HUES64 (cell line): ENCODE results near the gene MCL1.
"Not testable (repeated sequence)": the region's sequence is repeated elsewhere in the genome, so short reads cannot be mapped to it uniquely, and the experiment has no call there.

ENCODE experiments used
- H3K27ac ChIP-seq: 2 replicates; pipeline ENCODE4 v1.7.0; 2013; ENCODE audit warnings: low read depth, low read length, inconsistent platforms
- H3K27me3 ChIP-seq: 2 replicates; pipeline ENCODE4 v1.6.1; 2013; ENCODE audit warnings: mild to moderate bottlenecking, low read length; ENCODE audit not compliant: insufficient read depth
- H3K36me3 ChIP-seq: 2 replicates; pipeline ENCODE4 v1.6.1; 2013; ENCODE audit warnings: mild to moderate bottlenecking, low read length; ENCODE audit not compliant: insufficient read depth
- H3K4me1 ChIP-seq: 2 replicates; pipeline ENCODE4 v1.6.1; 2013; ENCODE audit warnings: mild to moderate bottlenecking, low read length, moderate library complexity; ENCODE audit not compliant: insufficient read depth
- H3K4me3 ChIP-seq: 2 replicates; pipeline ENCODE4 v1.5.1; 2013; ENCODE audit warnings: mild to moderate bottlenecking, low read length, moderate library complexity
- H3K9ac ChIP-seq: 2 replicates; pipeline ENCODE4 v1.6.1; 2013; ENCODE audit warnings: mild to moderate bottlenecking, low read depth, low read length
- H3K9me3 ChIP-seq: 2 replicates; pipeline ENCODE4 v1.6.1; 2013; ENCODE audit warnings: low read depth, low read length; ENCODE audit not compliant: insufficient read depth
- WGBS: fragments of 150-250, 120-280 bp; methylation state at CpG from one replicate; pipeline ENCODE4 v1.1.7; 2013; ENCODE audit warnings: missing lambda C conversion rate; 5-methylcytosine and 5-hydroxymethylcytosine counted together

The MCL1 gene

GRCh38 chr1:150567341-150567716, 12.1 kb downstream of the MCL1 start:
- H3K27me3 ChIP-seq: no peaks in the 10 kb centered on the region
- H3K4me3 ChIP-seq: peak overlapping the region; percentile 41
- peak overlapping the region; percentile 95 for H3K27ac ChIP-seq
- 41% methylated on average over 3 of the region's 3 CpGs for WGBS
- peaks cover 55% of the 10 kb centered on the region for H3K4me1 ChIP-seq
- H3K36me3 ChIP-seq: peaks cover 16% of the 10 kb centered on the region
- H3K9me3 ChIP-seq: no peaks in the 10 kb centered on the region
- peak overlapping the region; percentile 75 for H3K9ac ChIP-seq

GRCh38 chr1:150566589-150567340, 12.6 kb downstream of the MCL1 start:
- Histone ChIP-seq H3K36me3 (peaks cover 10% of the 10 kb centered on the region), H3K4me1 (peaks cover 58% of the 10 kb centered on the region), H3K4me3 (no peak overlapping the region; the same call in 1 of the 2 replicates), H3K27me3 (no peaks in the 10 kb centered on the region), H3K27ac (peak overlapping the region; percentile 95), H3K9ac (peak overlapping the region; percentile 75), H3K9me3 (no peaks in the 10 kb centered on the region)
- WGBS: 94% methylated on average over 12 of the region's 12 CpGs

GRCh38 chr1:150565240-150565991, 14.0 kb downstream of the MCL1 start:
- H3K27me3 ChIP-seq, H3K36me3 ChIP-seq, H3K9me3 ChIP-seq, H3K27ac ChIP-seq, H3K4me3 ChIP-seq, H3K9ac ChIP-seq: not testable (repeated sequence)
- 95% methylated on average over 14 of the region's 14 CpGs for WGBS
- peaks cover 61% of the 10 kb centered on the region for H3K4me1 ChIP-seq

GRCh38 chr1:150564051-150564991, 15.1 kb downstream of the MCL1 start:
- WGBS: 89% methylated on average over 5 of the region's 5 CpGs
- no peak overlapping the region for H3K27ac ChIP-seq
- H3K9ac ChIP-seq: no peak overlapping the region

GRCh38 chr1:150563340-150564038, 15.9 kb downstream of the MCL1 start:
- H3K9me3 ChIP-seq: no peaks in the 10 kb centered on the region
- H3K4me1 ChIP-seq: peaks cover 47% of the 10 kb centered on the region
- no peaks in the 10 kb centered on the region for H3K36me3 ChIP-seq
- H3K27ac ChIP-seq: peak overlapping the region; percentile 99
- H3K27me3 ChIP-seq: no peaks in the 10 kb centered on the region
- 80% methylated on average over 4 of the region's 4 CpGs for WGBS
- no peak overlapping the region for H3K9ac ChIP-seq
- H3K4me3 ChIP-seq: no peak overlapping the region

More at GRCh38 chr1:150564051-150564991, 15.1 kb downstream of the MCL1 start:
- Histone ChIP-seq H3K27me3 (no peaks in the 10 kb centered on the region), H3K9me3 (no peaks in the 10 kb centered on the region), H3K4me3 (no peak overlapping the region), H3K36me3 (no peaks in the 10 kb centered on the region), H3K4me1 (peaks cover 55% of the 10 kb centered on the region)

GRCh38 chr1:150562446-150563339, 16.7 kb downstream of the MCL1 start:
- 8% methylated on average over 4 of the region's 4 CpGs for WGBS
- Histone ChIP-seq H3K4me1 (peaks cover 41% of the 10 kb centered on the region), H3K27me3 (no peaks in the 10 kb centered on the region), H3K9ac (peak overlapping the region; percentile 70), H3K9me3 (no peaks in the 10 kb centered on the region), H3K27ac (peak overlapping the region; percentile 99), H3K36me3 (no peaks in the 10 kb centered on the region), H3K4me3 (peak overlapping the region; percentile 79)

- Histone ChIP-seq H3K4me1 (peaks cover 35% of the 10 kb centered on the region), H3K27me3 (no peaks in the 10 kb centered on the region), H3K27ac (peak overlapping the region; percentile 99), H3K9me3 (no peaks in the 10 kb centered on the region), H3K36me3 (no peaks in the 10 kb centered on the region), H3K9ac (peak overlapping the region; percentile 83), H3K4me3 (peak overlapping the region; percentile 79)
- WGBS: 1% methylated on average over 18 of the region's 18 CpGs
Measured at GRCh38 chr1:150561974-150562445, 17.4 kb downstream of the MCL1 start.

- H3K4me3 ChIP-seq: peak overlapping the region; percentile 79
- H3K27me3 ChIP-seq: no peaks in the 10 kb centered on the region
- H3K9me3 ChIP-seq: no peaks in the 10 kb centered on the region
- peak overlapping the region; percentile 99 for H3K27ac ChIP-seq
- no peaks in the 10 kb centered on the region for H3K36me3 ChIP-seq
- H3K9ac ChIP-seq: peak overlapping the region; percentile 83
- peaks cover 32% of the 10 kb centered on the region for H3K4me1 ChIP-seq
- 1% methylated on average over 29 of the region's 32 CpGs for WGBS
Measured at GRCh38 chr1:150561254-150561973, 18.0 kb downstream of the MCL1 start.

GRCh38 chr1:150560576-150561253, 18.7 kb downstream of the MCL1 start:
- Histone ChIP-seq H3K4me3 (peak overlapping the region; percentile 79), H3K9ac (peak overlapping the region; percentile 83), H3K27ac (peak overlapping the region; percentile 99), H3K27me3 (no peaks in the 10 kb centered on the region), H3K36me3 (no peaks in the 10 kb centered on the region; the same call in 1 of the 2 replicates), H3K9me3 (no peaks in the 10 kb centered on the region), H3K4me1 (peaks cover 35% of the 10 kb centered on the region)
- 8% methylated on average over 15 of the region's 17 CpGs for WGBS
